ENCODE results near the gene RHBDD1.

RHBDD1 gene

DNA sequence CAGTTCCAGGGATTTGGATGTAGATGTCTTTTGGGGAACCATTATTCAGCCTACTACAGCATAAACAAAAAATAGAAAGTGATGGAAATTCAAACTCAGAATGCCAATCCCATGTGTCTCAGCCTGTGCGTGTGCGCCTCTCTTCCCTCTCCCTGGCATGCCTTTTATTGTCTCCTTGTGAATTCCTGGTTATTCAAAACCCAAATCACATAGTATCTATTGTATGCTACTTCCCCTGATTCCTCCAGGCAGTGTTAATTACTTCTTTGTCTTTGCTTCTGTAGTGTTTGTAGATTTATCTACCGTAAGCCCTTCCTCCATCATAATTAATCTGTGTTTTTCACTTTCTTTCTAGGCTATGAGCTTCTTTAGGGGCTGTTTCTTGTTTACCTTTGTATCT, 38.9 kb downstream of the RHBDD1 start:
- TF ChIP-seq, protein P1, sequence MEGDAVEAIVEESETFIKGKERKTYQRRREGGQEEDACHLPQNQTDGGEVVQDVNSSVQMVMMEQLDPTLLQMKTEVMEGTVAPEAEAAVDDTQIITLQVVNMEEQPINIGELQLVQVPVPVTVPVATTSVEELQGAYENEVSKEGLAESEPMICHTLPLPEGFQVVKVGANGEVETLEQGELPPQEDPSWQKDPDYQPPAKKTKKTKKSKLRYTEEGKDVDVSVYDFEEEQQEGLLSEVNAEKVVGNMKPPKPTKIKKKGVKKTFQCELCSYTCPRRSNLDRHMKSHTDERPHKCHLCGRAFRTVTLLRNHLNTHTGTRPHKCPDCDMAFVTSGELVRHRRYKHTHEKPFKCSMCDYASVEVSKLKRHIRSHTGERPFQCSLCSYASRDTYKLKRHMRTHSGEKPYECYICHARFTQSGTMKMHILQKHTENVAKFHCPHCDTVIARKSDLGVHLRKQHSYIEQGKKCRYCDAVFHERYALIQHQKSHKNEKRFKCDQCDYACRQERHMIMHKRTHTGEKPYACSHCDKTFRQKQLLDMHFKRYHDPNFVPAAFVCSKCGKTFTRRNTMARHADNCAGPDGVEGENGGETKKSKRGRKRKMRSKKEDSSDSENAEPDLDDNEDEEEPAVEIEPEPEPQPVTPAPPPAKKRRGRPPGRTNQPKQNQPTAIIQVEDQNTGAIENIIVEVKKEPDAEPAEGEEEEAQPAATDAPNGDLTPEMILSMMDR (IDR thresholded peaks at IDR 0.05; ENCODE audit: borderline replicate concordance, insufficient read depth, low read depth, low read length), result no peak

DNA sequence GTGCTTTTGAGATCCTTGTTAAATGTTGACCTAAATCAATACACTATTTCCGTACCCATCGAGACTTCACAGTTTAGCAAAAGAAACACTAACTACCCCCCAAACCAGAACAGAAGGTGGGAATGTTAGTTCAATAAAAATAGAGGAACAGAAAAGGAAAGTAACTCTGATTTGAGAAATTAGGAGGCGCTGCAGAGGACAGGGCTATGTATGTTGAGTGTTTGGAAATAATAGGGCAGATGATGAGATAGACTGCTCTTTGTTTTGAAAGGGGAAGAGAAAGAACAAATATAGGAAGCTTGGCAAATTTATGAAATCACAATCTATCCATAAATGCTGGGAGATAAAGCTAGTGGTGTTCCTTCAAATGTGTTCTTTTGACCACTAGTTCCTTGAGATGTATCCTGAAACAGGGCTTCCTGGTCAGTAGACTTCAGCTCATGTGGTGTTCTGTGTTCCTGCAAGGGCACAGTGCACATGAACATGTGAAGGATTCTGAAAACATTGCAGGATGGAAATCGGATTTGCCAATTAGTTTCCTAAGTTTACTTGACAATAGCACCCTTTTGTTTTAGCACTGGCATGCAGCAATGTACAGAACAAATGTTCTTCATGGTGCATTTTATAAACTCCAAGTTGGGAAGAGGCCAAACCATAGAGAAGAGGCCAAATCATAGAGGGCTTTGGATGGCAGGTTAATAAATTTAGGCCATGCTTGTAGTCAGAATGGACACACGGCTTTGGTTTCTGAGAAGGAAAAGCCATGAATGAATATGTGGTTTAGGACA, 39.8 kb downstream of the RHBDD1 start:
- H3K4me3 ChIP-seq (ENCODE audit: low read depth, low read length), result no peak overlapping the region
- TF ChIP-seq, protein P1 (IDR thresholded peaks at IDR 0.05; ENCODE audit: borderline replicate concordance, insufficient read depth, low read depth, low read length), result no peak

More for the DNA sequence above, 38.9 kb downstream of the RHBDD1 start:
- no peak overlapping the region for H3K4me3 ChIP-seq (ENCODE audit: low read depth, low read length)

DNA sequence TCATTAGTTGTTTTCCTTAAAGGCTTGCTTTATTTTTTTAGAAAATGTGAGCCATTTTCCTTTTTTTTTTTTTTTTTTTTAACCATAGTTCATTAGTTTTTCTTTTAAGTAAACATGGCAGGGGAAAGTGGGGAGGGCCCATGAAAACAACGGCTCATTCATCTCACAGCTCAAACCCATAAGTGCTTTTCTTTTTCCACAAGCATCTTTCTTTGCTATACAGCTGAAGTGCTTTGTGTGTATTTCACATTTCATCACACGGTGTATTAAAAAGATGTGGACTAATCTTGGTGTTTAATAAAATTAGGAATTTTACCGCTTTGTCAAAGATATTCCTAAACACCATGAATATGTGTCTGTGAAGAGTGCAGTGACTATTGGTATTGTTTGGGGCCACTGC, 41.6 kb downstream of the RHBDD1 start:
- TF ChIP-seq, protein P1 (IDR thresholded peaks at IDR 0.05; ENCODE audit: borderline replicate concordance, insufficient read depth, low read depth, low read length), result no peak
- H3K4me3 ChIP-seq (ENCODE audit: low read depth, low read length), result no peak overlapping the region

GRCh38 chr2:226881287-226881686, 45.4 kb downstream of the RHBDD1 start:
- TF ChIP-seq, protein P1 (IDR thresholded peaks at IDR 0.05; ENCODE audit: borderline replicate concordance, insufficient read depth, low read depth, low read length), result no peak
- H3K4me3 ChIP-seq (ENCODE audit: low read depth, low read length), result no peak overlapping the region

DNA sequence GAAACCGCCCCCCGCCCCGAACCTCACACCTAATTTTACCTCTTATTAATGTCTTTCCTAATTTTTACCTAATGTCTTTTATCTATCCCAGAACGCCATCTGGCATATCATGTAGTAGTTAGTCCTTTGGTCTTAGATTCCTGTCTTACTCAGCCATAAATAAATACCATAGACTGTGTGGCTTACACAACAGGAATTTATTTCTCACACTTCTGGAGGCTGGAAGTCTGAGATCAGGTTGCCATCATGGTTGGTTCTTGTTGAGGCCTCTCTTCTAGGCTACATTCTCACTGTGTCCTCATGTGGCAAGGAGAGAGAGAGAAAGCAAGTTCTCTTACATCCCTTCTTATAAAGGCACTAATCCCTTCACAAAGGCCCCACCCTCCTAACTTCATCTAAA, 46.8 kb downstream of the RHBDD1 start:
- no peak overlapping the region for H3K4me3 ChIP-seq (ENCODE audit: low read depth, low read length)
- TF ChIP-seq, protein P1 (IDR thresholded peaks at IDR 0.05; ENCODE audit: borderline replicate concordance, insufficient read depth, low read depth, low read length), result no peak

GRCh38 chr2:226883296-226883795, 47.5 kb downstream of the RHBDD1 start:
- TF ChIP-seq, protein P1 (IDR thresholded peaks at IDR 0.05; ENCODE audit: borderline replicate concordance, insufficient read depth, low read depth, low read length), result no peak

DNA sequence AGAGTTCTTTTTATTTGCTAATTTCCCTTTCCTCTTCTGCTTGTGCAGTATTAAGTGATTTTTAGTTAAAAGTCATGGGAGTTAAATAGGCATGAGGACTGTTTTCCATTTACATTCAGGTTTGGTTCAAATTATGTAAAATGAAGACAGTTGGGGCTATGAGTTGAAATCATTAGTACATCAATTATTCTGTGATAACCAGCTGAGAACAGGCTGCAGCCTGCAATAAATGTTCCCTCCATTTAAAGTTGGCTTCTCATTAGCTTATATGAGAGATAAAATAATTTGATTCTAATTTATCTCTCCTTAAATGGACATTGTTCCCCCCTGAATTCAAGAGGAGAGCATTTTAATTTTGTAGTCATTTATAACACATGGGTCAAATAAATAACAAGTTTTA, 48.3 kb downstream of the RHBDD1 start:
- H3K4me3 ChIP-seq (ENCODE audit: low read depth, low read length), result no peak overlapping the region
- TF ChIP-seq, protein P1 (IDR thresholded peaks at IDR 0.05; ENCODE audit: borderline replicate concordance, insufficient read depth, low read depth, low read length), result no peak

More at GRCh38 chr2:226883296-226883795, 47.5 kb downstream of the RHBDD1 start:
- no peak overlapping the region for H3K4me3 ChIP-seq (ENCODE audit: low read depth, low read length)

Data from GM12875 (cell line).